ENCODE measurements around the gene CNTN6. TPM values are rescaled to one million over a fixed set of nuclear protein-coding genes. Genes with fewer than 3 reads are reported as not detected.

The CNTN6 gene
- total RNA-seq, 1 experiment from 2014 or later: not detected

DNA sequence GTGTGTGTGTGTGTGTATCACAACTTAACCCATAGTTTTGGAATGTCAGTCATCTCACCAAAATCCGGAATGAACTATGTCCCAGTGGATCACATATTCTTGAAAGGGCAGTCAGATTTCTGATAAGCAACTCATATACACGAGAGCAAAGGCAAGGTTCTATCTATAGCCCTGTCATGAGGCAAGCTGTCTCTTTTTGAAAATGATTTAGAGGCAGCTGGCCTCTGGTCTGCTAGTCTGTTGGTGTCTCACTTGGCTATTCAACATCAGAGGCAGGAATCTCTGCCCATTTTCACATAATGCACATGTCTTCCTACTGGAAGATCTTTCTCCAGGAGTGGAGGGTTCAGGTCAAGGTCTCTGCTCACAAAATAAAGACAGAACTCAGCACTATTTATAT lies 79.8 kb downstream of the CNTN6 start:
- no peak overlapping the region for H4K8ac ChIP-seq (replicated peaks; ENCODE audit: insufficient read length, low read depth, low read length)
- H3K23ac ChIP-seq (ENCODE audit: insufficient read length, low read depth, low read length): no peak overlapping the region
- H3K56ac ChIP-seq (ENCODE audit: insufficient read length, low read depth, low read length): no peak overlapping the region
- H2BK15ac ChIP-seq (ENCODE audit: low read depth, low read length): no peak overlapping the region
- H3K23me2 ChIP-seq (ENCODE audit: insufficient read length, low read depth, low read length, poor library complexity, severe bottlenecking): no peaks in the 10 kb centered on the region
- H2BK12ac ChIP-seq (ENCODE audit: insufficient read length, low read depth, low read length): no peak overlapping the region
- H3K14ac ChIP-seq (ENCODE audit: insufficient read depth, low read length): no peak overlapping the region
- Mint-ChIP-seq H3K36me3 (ENCODE audit: insufficient read depth in 1 of 3, low read depth in 3 of 3) (no peaks in the 10 kb centered on the region), H3K27me3 (ENCODE audit: low read depth) (no peaks in the 10 kb centered on the region), H3K4me3 (no peak overlapping the region), H3K9me3 (no peaks in the 10 kb centered on the region), H3K4me1 (no peaks in the 10 kb centered on the region), H3K27ac (no peak overlapping the region; a peak in 1 of 7 replicates)
- H3T11ph ChIP-seq (ENCODE audit: low read length): no peak overlapping the region
- H4K20me1 ChIP-seq (ENCODE audit: control insufficient read depth, insufficient read depth, insufficient read length): no peaks in the 10 kb centered on the region
- no peak overlapping the region for H3K4ac ChIP-seq (ENCODE audit: low read depth, low read length)
- no peak for DNase-seq
- WGBS (ENCODE audit: extremely low coverage, insufficient read length, low lambda C conversion rate): no CpG with 5 or more reads among the region's 2 CpGs
- H3K9ac ChIP-seq (ENCODE audit: extremely low read depth, insufficient read length, low read length): no peak overlapping the region
- H2AFZ ChIP-seq (ENCODE audit: low read length): no peak overlapping the region
- TF ChIP-seq CTCF (conservative IDR thresholded peaks at IDR 0.05): no peak
- H2BK120ac ChIP-seq (ENCODE audit: low read depth, low read length, poor library complexity, severe bottlenecking): no peak overlapping the region
- H3K27ac ChIP-seq (ENCODE audit: insufficient read length, low read depth, low read length): no peak overlapping the region
- no peak overlapping the region for H3K4me2 ChIP-seq (ENCODE audit: insufficient read depth, insufficient read length, low read length)
- no peak overlapping the region for H3K18ac ChIP-seq (ENCODE audit: insufficient read length, low read depth, low read length)
- no peak overlapping the region for H4K5ac ChIP-seq (ENCODE audit: insufficient read length, low read depth, low read length)
- no peak overlapping the region for H2AK5ac ChIP-seq (ENCODE audit: insufficient read length, low read length)
- H2BK5ac ChIP-seq (ENCODE audit: insufficient read length, low read length): no peak overlapping the region
- no peak overlapping the region for H4K91ac ChIP-seq (ENCODE audit: insufficient read length, low read depth, low read length)
- no peaks in the 10 kb centered on the region for H3K9me3 ChIP-seq (ENCODE audit: control insufficient read depth, low read depth, low read length)
- no peaks in the 10 kb centered on the region for H3K27me3 ChIP-seq (ENCODE audit: insufficient read depth, low read length)
- no peaks in the 10 kb centered on the region for H3K4me1 ChIP-seq (ENCODE audit: insufficient read depth, low read length)
- no peak overlapping the region for H2BK20ac ChIP-seq (ENCODE audit: low read depth, low read length, poor library complexity, severe bottlenecking)
- no peaks in the 10 kb centered on the region for H3K79me2 ChIP-seq (ENCODE audit: insufficient read depth, low read length)
- H3K79me1 ChIP-seq (ENCODE audit: insufficient read depth, low read depth, low read length, poor library complexity, severe bottlenecking): no peaks in the 10 kb centered on the region
